Hepatocyte (in vitro differentiated cells): ENCODE data around the gene TRAPPC8. TPM values are rescaled to one million over a fixed set of nuclear protein-coding genes. Genes with fewer than 3 reads are reported as not detected.
"Not testable (repeated sequence)": the region's sequence is repeated elsewhere in the genome, so short reads cannot be mapped to it uniquely, and the experiment has no call there.

Experiments
- DNase-seq: peaks from one replicate; pipeline ENCODE4 v3.0.0-alpha.2; 2016; ENCODE audit warnings: low spot score
- H2AFZ ChIP-seq: fragments of 200-600 bp; sonication (generic); 2 replicates; pipeline ENCODE4 v1.6.0; 2016; ENCODE audit warnings: antibody characterized with exemption, mild to moderate bottlenecking
- H3K27ac ChIP-seq: fragments of 200-600 bp; sonication (generic); 2 replicates; pipeline ENCODE4 v1.5.1; 2016; ENCODE audit warnings: mild to moderate bottlenecking
- H3K27me3 ChIP-seq: fragments of 200-600 bp; sonication (generic); 2 replicates; pipeline ENCODE4 v1.6.1; 2016
- H3K36me3 ChIP-seq: fragments of 200-600 bp; sonication (generic); replicated peaks from 2 replicates; pipeline ENCODE4 v1.5.1; 2016; ENCODE audit warnings: low read depth; ENCODE audit not compliant: insufficient read depth
- H3K4me1 ChIP-seq: fragments of 200-600 bp; sonication (generic); 2 replicates; pipeline ENCODE4 v1.5.1; 2016; ENCODE audit warnings: mild to moderate bottlenecking, moderate library complexity; ENCODE audit not compliant: insufficient read depth
- H3K4me2 ChIP-seq: fragments of 200-600 bp; sonication (generic); 2 replicates; pipeline ENCODE4 v1.6.0; 2016
- H3K4me3 ChIP-seq: fragments of 200-600 bp; sonication (generic); 2 replicates; pipeline ENCODE4 v1.5.1; 2016; ENCODE audit warnings: mild to moderate bottlenecking
- H3K79me2 ChIP-seq: fragments of 200-600 bp; sonication (generic); 2 replicates; pipeline ENCODE4 v1.6.0; 2017; ENCODE audit warnings: mild to moderate bottlenecking
- H3K9me2 ChIP-seq: fragments of 200-600 bp; sonication (generic); replicated peaks from 2 replicates; pipeline ENCODE4 v1.6.0; 2017; ENCODE audit warnings: mild to moderate bottlenecking; ENCODE audit not compliant: insufficient read depth
- H3K9me3 ChIP-seq: fragments of 200-600 bp; sonication (generic); 2 replicates; pipeline ENCODE4 v1.5.1; 2016; ENCODE audit warnings: low read depth, mild to moderate bottlenecking
- H4K20me1 ChIP-seq: fragments of 200-600 bp; sonication (generic); 2 replicates; pipeline ENCODE4 v1.6.0; 2016; ENCODE audit warnings: mild to moderate bottlenecking; ENCODE audit not compliant: insufficient read depth, poor library complexity, severe bottlenecking
- EZH2 ChIP-seq: fragments of 200-600 bp; sonication (generic); IDR thresholded peaks from 2 replicates; pipeline ENCODE4 v1.6.1; 2016; ENCODE audit warnings: antibody characterized with exemption, mild to moderate bottlenecking, borderline replicate concordance
- EZH2phosphoT487 ChIP-seq: fragments of 200-600 bp; sonication (generic); IDR thresholded peaks from one replicate; pipeline ENCODE4 v1.6.1; 2018; ENCODE audit warnings: antibody characterized with exemption, mild to moderate bottlenecking, low read depth, moderate library complexity; ENCODE audit not compliant: unreplicated experiment, severe bottlenecking
- WGBS: methylation state at CpG from one replicate; pipeline ENCODE4 v1.1.6; 2016; ENCODE audit warnings: low lambda C conversion rate; ENCODE audit errors: missing lambda C conversion rate; 5-methylcytosine and 5-hydroxymethylcytosine counted together
- polyA plus RNA-seq: library from polyadenylated mRNA; unstranded; fragments of >200 nt; fragmentation: Nextera tagmentation; extraction: Ambion mirVana; gene quantifications from 2 replicates; pipeline ENCODE4 v1.2.1, GENCODE V29; 2016
- total RNA-seq: library from RNA; depleted of rRNA; stranded (reverse); fragments of >200 nt; gene quantifications from 2 replicates; pipeline ENCODE4 v1.2.3, GENCODE V29; 2014
- TF ChIP-seq, protein P1 (sequence below): fragments of 200-600 bp; sonication (generic); IDR thresholded peaks from 2 replicates; pipeline ENCODE4 v1.5.1; 2016; ENCODE audit warnings: antibody characterized with exemption, mild to moderate bottlenecking; ENCODE audit not compliant: poor library complexity

Gene TRAPPC8
- total and polyA plus RNA-seq, 2 experiments from 2014 or later: 12.6 to 68.7 TPM

- WGBS: 94% methylated on average over 3 of the region's 3 CpGs
Measured at GRCh38 chr18:31920277-31920676, 22.7 kb downstream of the TRAPPC8 start.

GRCh38 chr18:31919366-31919765 lies 23.6 kb downstream of the TRAPPC8 start:
- not testable (repeated sequence) for H3K36me3 ChIP-seq, H3K9me2 ChIP-seq, H4K20me1 ChIP-seq, H3K4me3 ChIP-seq, H2AFZ ChIP-seq, DNase-seq, H3K27me3 ChIP-seq, H3K4me2 ChIP-seq, H3K27ac ChIP-seq, H3K4me1 ChIP-seq, H3K9me3 ChIP-seq
- WGBS: 100% methylated on average over 5 of the region's 5 CpGs
- H3K79me2 ChIP-seq: peaks cover 58% of the 10 kb centered on the region

More at GRCh38 chr18:31920277-31920676, 22.7 kb downstream of the TRAPPC8 start:
- H3K4me3 ChIP-seq: no peak overlapping the region
- no peak for DNase-seq
- H3K79me2 ChIP-seq: peaks cover 60% of the 10 kb centered on the region
- H3K9me3 ChIP-seq: no peaks in the 10 kb centered on the region
- TF ChIP-seq, protein P1, sequence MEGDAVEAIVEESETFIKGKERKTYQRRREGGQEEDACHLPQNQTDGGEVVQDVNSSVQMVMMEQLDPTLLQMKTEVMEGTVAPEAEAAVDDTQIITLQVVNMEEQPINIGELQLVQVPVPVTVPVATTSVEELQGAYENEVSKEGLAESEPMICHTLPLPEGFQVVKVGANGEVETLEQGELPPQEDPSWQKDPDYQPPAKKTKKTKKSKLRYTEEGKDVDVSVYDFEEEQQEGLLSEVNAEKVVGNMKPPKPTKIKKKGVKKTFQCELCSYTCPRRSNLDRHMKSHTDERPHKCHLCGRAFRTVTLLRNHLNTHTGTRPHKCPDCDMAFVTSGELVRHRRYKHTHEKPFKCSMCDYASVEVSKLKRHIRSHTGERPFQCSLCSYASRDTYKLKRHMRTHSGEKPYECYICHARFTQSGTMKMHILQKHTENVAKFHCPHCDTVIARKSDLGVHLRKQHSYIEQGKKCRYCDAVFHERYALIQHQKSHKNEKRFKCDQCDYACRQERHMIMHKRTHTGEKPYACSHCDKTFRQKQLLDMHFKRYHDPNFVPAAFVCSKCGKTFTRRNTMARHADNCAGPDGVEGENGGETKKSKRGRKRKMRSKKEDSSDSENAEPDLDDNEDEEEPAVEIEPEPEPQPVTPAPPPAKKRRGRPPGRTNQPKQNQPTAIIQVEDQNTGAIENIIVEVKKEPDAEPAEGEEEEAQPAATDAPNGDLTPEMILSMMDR: no peak
- TF ChIP-seq EZH2phosphoT487 (no peak), EZH2 (no peak)
- H4K20me1 ChIP-seq: no peaks in the 10 kb centered on the region
- no peak overlapping the region for H2AFZ ChIP-seq
- H3K9me2 ChIP-seq: no peaks in the 10 kb centered on the region
- H3K27me3 ChIP-seq: no peaks in the 10 kb centered on the region
- no peak overlapping the region for H3K4me2 ChIP-seq
- no peaks in the 10 kb centered on the region for H3K36me3 ChIP-seq
- H3K4me1 ChIP-seq: no peaks in the 10 kb centered on the region
- no peak overlapping the region for H3K27ac ChIP-seq

DNA sequence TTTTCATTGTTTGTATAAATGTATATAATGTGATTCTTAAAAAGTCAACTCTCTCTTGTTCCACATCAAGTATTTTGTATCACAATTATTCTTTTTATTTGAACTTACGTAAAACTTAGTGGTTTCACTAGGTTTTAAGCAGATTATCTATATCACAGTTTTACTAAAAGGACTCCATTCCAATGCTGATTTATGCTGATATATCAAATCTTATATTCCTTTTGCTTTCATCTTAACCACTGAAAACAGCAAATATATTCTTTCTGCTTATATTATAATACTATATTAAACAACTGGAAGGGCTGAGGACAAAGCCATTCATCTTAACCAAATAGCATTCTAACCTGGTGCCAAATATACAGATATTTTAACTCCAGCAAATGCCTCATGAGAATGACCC lies 24.2 kb downstream of the TRAPPC8 start:
- Histone ChIP-seq H3K27ac (no peak overlapping the region), H3K9me2 (no peaks in the 10 kb centered on the region), H3K4me1 (no peaks in the 10 kb centered on the region), H3K4me2 (no peak overlapping the region), H4K20me1 (no peaks in the 10 kb centered on the region), H2AFZ (no peak overlapping the region), H3K27me3 (no peaks in the 10 kb centered on the region), H3K9me3 (no peaks in the 10 kb centered on the region), H3K79me2 (peaks cover 53% of the 10 kb centered on the region), H3K36me3 (no peaks in the 10 kb centered on the region), H3K4me3 (no peak overlapping the region)
- DNase-seq: no peak
- WGBS: 97% methylated on average over 1 of the region's 1 CpG
- no peak for TF ChIP-seq EZH2phosphoT487
- TF ChIP-seq, protein P1: no peak
- no peak for TF ChIP-seq EZH2

GRCh38 chr18:31901063-31901462 lies 41.9 kb downstream of the TRAPPC8 start:
- Histone ChIP-seq H3K9me2 (no peaks in the 10 kb centered on the region), H3K4me3 (no peak overlapping the region), H3K4me2 (no peak overlapping the region), H3K36me3 (no peaks in the 10 kb centered on the region), H3K9me3 (no peaks in the 10 kb centered on the region), H3K27me3 (no peaks in the 10 kb centered on the region), H2AFZ (no peak overlapping the region), H3K4me1 (no peaks in the 10 kb centered on the region), H4K20me1 (no peaks in the 10 kb centered on the region), H3K27ac (no peak overlapping the region), H3K79me2 (no peaks in the 10 kb centered on the region)
- TF ChIP-seq EZH2: no peak
- TF ChIP-seq, protein P1: no peak
- no peak for TF ChIP-seq EZH2phosphoT487
- no peak for DNase-seq

DNA sequence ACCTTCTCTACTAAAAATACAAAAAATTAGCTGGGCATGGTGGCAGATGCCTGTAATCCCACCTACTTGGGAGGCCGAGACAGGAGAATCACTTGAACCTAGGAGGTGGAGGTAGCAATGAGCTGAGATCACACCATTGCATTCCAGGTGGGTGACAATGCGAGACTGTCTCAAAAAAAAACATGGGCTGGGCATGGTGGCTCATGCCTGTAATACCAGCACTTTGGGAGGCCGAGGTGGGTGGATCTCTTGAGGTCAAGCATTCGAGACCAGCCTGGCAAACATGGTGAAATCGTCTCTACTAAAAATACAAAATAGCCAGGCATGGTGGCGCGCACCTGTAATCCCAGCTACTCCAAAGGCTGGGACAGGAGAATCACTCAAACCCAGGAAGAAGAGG lies 43.2 kb downstream of the TRAPPC8 start:
- not testable (repeated sequence) for H3K9me3 ChIP-seq, H4K20me1 ChIP-seq, H3K27me3 ChIP-seq, H3K4me2 ChIP-seq, H3K4me1 ChIP-seq, H3K4me3 ChIP-seq, H3K79me2 ChIP-seq, DNase-seq, H3K36me3 ChIP-seq, H2AFZ ChIP-seq, H3K27ac ChIP-seq, H3K9me2 ChIP-seq
- whole genome bisulfite sequencing: 98% methylated on average over 7 of the region's 7 CpGs
